Ramos (cell line): ENCODE measurements around the gene ZSCAN5B.
"Not testable (repeated sequence)": the region's sequence is repeated elsewhere in the genome, so short reads cannot be mapped to it uniquely, and the experiment has no call there.

Source experiments
- in situ Hi-C: fragments of 300-500 bp; cut with MboI; formaldehyde crosslinking; loops from one replicate; pipeline ENCODE4 v1.14.3; 2022; ENCODE audit warnings: low sequenced_read_pairs; ENCODE audit not compliant: unreplicated experiment

Gene ZSCAN5B, protein sequence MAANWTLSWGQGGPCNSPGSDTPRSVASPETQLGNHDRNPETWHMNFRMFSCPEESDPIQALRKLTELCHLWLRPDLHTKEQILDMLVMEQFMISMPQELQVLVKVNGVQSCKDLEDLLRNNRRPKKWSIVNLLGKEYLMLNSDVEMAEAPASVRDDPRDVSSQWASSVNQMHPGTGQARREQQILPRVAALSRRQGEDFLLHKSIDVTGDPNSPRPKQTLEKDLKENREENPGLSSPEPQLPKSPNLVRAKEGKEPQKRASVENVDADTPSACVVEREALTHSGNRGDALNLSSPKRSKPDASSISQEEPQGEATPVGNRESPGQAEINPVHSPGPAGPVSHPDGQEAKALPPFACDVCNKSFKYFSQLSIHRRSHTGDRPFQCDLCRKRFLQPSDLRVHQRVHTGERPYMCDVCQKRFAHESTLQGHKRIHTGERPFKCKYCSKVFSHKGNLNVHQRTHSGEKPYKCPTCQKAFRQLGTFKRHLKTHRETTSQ

DNA sequence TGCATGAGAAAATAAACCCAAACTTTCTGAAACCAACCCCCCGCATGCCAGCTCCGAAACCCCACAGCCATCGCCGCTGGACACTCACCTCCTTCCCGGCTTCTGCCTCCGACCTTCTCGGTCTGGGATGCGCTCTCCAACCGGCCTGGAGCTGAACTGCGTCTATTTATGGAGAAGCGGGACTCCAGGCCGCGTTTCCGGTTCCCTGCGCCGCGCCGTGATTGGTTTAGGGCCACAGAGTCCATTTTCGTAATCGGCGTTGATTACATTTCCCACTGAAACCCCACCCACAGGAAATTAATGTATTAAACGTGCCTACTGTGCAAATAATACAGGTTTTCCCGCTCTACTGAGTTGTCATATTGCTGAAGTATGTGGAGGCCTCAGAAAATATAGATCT lies at the start of gene ZSCAN5B:
Gene ZSCAN5B (minus strand): TSS at position 138 of the 400 bp plus-strand sequence. CDS start 4,731 bp downstream, outside the sequence.
- in situ Hi-C loops, result not testable (repeated sequence)

DNA sequence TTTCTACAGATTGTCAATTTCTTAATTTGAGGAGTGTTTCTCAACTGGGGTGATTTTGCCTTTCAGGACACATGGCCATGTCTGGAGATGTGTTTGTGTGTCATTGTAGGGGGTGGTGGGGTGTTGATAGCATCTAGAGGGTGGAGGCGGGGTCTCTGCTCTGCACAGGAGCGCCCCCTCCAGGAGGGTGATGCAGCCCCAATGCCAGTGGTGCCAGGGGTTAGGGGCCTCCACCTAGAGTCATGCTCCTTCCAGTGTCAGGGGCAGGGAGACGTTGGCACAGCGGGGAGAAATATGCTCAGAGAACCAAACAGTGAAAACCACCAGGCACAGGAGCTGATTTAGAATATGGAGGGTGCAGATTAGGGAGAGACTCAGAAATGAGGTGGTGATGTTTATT lies 48.2 kb upstream of the ZSCAN5B start:
- in situ Hi-C loops, result not testable (repeated sequence)

- in situ Hi-C loops, result no loop called here
Measured at GRCh38 chr19:56245121-56245740, 47.6 kb upstream of the ZSCAN5B start.

GRCh38 chr19:56223481-56223880 lies 25.9 kb upstream of the ZSCAN5B start:
- in situ Hi-C loops, result no loop called here

- in situ Hi-C loops, result no loop called here
Measured at GRCh38 chr19:56222901-56223300, 25.3 kb upstream of the ZSCAN5B start.

DNA sequence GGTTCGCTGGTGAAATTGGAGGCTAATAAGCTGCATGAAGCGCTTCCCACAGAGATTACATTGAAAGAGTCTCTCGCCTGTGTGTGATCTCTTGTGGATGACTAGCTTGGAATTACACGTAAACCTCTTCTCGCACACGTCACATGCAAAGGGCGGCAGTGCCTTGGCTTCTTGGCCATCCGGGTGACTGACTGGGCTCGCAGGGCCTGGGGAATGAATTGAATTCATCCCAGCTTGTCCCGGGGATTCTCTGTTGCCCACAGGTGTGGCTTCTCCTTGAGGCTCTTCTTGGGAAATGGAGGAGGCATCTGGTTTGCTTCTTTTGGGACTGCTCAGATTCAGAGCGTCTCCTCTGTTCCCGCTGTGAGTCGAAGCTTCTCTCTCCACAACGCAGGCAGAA lies 24.3 kb upstream of the ZSCAN5B start:
- in situ Hi-C loops, result no loop called here

GRCh38 chr19:56221442-56221841 lies 23.9 kb upstream of the ZSCAN5B start:
- in situ Hi-C loops, result not testable (repeated sequence)

DNA sequence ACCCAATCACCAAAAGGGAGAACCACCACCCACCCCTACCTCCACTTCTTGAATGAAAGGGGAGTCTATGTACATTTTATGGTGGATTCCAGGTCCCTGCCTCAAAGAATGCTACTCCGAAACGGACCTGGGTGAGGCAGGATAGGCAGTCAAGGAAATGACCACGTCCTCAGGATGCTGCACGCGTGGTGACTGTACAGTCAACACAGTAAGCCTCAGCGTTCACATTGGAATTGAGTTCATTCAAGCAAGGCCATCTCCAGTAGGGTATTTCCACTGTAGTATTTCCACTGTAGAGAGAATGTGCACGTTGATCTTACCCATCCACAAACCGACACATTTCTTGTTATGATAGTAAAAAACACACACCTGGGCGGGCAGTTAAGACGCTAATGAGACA lies 21.4 kb upstream of the ZSCAN5B start:
- in situ Hi-C loops, result no loop called here

GRCh38 chr19:56217039-56217949 lies 19.7 kb upstream of the ZSCAN5B start:
- in situ Hi-C loops, result no loop called here

- in situ Hi-C loops, result no loop called here
Measured at GRCh38 chr19:56211718-56212117, 14.1 kb upstream of the ZSCAN5B start.

DNA sequence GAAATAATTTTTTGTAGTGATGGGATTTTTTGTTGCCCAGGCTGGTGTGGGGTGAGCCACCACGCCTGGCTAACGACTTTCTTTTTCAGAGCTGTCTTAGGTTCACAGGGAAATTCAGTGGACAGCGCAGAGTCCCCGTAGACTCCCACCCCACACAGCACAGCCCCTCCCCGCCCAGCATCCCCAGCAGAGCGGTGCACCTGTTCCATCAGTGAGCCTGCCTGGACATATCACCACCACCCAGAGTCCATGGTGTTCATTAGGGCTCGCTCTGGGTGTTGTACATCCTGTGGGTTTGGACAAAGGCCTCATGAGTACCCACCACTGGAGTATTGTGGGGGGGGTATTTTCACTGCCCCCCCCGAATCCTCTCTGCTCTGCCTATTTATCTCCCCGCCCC lies 12.5 kb upstream of the ZSCAN5B start:
- in situ Hi-C loops, result not testable (repeated sequence)

DNA sequence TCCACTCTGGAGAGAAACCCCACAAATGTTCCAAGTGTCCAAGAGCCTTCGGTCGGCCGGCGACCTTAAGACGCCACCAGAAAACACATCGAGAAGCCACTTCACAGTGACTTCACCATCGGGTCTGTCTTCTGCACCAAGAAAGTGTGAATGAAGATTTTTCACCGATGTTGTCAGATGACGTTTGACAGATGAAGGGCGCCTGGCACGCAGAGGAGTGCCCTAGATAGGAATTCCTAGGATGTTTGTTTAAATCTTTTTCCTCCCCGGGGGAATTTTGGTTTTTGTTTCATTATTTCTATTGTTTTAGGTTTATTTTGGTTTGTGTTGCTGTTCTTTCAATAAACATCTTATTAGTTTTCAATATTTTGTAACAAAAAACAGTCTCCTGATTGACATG lies 11.5 kb upstream of the ZSCAN5B start:
- in situ Hi-C loops, result no loop called here

DNA sequence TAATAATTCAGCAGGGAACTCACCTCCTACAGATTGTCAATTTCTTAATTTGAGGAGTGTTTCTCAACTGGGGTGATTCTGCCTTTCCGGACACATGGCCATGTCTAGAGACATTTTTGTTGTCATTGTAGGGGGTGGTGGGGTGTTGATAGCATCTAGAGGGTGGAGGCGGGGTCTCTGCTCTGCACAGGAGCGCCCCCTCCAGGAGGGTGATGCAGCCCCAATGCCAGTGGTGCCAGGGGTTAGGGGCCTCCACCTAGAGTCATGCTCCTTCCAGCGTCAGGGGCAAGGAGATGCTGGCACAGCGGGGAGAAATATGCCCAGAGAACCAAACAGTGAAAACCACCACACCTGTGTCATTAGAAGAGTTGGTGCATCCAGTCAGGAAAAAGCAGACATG lies 10.0 kb upstream of the ZSCAN5B start:
- in situ Hi-C loops, result not testable (repeated sequence)

- in situ Hi-C loops, result no loop called here
Measured at GRCh38 chr19:56201973-56202372, 4.4 kb upstream of the ZSCAN5B start, which contains the start of gene ZSCAN5C. Gene ZSCAN5C (plus strand): TSS chr19:56202273. CDS start chr19:56205914, 3,641 bp downstream.

DNA sequence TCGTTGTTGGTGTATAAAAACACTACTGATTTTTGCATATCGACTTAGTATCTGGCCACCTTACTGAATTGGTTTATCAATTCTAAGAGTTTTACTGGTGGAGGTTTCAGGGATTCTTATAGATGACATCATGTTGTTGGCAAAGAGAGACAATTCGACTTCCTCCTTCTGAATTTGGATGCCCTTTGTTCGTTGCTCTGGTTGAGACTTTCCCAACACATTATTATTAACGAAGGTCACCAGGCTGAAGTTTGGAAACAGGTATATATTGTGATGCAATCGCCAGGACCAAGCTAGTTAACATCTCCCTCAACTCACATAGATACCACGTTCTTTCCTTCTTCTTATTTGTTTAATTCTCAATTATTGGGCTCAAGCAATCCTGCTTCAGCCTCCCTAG lies 2.1 kb upstream of the ZSCAN5B start:
- in situ Hi-C loops, result no loop called here

DNA sequence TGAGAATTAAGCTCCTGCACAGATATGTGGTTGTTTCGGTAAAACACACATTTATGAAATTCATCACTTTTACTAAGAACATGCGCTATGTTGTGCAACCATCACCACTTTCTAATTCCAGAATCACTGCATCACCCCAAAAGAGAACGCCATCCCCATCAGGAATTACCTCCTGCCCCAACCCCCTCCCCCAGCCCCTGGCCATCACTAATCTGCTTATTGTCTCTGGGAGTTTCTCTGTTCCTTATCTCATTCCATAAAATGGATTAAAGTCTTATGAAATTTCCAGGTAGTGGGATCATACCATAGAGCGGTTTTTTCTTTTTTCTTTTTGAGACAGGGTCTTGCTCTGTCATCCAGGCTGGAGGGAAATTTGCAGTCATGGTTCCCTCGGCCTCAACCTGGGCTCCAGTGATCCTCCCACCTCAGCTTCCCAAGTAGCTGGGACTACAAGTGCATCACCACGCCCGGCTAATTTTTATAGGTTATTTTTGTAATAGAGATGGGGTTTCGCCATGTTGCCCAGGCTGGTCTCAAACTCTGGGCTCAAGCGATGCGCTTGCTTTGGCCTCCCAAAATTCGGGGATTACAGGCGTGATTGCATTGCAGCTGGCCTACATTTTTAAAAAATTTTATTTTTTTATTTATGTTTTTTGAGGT lies 3.5 kb downstream of the ZSCAN5B start:
- in situ Hi-C loops, result no loop called here

DNA sequence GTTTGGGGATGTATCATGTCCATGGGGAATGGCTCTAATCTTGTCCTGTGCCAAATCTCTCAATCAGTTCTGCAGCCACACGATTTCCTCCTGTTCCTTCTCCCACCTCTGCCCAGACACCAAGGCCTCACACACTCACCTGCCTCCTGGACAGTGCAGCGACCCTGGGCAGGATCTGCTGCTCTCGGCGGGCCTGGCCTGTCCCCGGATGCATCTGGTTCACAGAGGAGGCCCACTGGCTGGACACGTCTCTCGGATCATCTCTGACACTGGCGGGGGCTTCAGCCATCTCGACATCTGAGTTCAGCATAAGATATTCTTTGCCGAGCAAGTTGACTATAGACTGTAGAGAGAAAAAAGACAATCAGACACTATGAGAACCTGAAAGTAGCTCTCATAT lies 5.9 kb downstream of the ZSCAN5B start:
- in situ Hi-C loops, result no loop called here

- in situ Hi-C loops, result no loop called here
Measured at GRCh38 chr19:56191115-56191514, 6.5 kb downstream of the ZSCAN5B start.

- in situ Hi-C loops, result no loop called here
Measured at GRCh38 chr19:56189785-56190184, 7.8 kb downstream of the ZSCAN5B start.
